Measurements from ENCODE around the gene TOLLIP. TPM values are rescaled to one million over a fixed set of nuclear protein-coding genes. Genes with fewer than 3 reads are reported as not detected.

TOLLIP gene
- total RNA-seq, 1 donor from 2014 or later: 67.5 TPM

DNA sequence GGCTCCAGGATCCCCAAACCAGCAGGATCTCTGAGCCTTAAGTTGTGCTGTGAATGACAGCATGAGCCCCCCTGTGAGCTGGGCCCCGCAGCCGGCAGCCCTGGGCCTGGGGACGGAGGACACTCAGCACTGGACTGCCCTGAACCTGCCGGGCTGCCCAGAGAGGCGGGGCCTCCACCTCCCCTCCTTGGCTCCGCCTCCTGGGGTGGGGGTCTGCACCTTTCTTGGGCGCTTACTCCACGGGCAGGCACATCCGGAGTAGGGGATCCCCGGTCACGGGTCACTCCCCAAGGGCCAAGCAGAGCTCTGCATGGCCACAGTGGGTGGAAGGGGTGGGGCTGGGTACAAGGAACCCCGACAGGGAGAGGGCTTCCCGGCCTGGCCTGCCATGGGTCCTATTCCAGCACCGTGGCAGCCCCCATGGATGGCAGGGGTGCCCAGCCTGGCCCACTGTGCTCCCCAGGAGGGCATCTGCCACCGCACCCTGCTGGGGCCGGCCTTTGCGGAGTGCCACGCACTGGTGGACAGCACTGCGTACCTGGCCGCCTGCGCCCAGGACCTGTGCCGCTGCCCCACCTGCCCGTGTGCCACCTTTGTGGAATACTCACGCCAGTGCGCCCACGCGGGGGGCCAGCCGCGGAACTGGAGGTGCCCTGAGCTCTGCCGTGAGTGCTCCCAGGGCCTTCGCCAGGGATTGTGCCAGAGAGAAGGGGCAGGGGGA, 81.2 kb downstream of the TOLLIP start:
- Mint-ChIP-seq H3K27ac (ENCODE audit: unreplicated experiment) (no peak overlapping the region), H3K27me3 (ENCODE audit: unreplicated experiment) (no peaks in the 10 kb centered on the region), H3K9me3 (ENCODE audit: unreplicated experiment) (no peaks in the 10 kb centered on the region), H3K36me3 (ENCODE audit: unreplicated experiment) (no peaks in the 10 kb centered on the region), H3K4me3 (ENCODE audit: unreplicated experiment) (no peak overlapping the region), H3K4me1 (ENCODE audit: low read depth, unreplicated experiment) (no peaks in the 10 kb centered on the region)
- DNase-seq: peak; percentile 20
- TF ChIP-seq, protein P1, sequence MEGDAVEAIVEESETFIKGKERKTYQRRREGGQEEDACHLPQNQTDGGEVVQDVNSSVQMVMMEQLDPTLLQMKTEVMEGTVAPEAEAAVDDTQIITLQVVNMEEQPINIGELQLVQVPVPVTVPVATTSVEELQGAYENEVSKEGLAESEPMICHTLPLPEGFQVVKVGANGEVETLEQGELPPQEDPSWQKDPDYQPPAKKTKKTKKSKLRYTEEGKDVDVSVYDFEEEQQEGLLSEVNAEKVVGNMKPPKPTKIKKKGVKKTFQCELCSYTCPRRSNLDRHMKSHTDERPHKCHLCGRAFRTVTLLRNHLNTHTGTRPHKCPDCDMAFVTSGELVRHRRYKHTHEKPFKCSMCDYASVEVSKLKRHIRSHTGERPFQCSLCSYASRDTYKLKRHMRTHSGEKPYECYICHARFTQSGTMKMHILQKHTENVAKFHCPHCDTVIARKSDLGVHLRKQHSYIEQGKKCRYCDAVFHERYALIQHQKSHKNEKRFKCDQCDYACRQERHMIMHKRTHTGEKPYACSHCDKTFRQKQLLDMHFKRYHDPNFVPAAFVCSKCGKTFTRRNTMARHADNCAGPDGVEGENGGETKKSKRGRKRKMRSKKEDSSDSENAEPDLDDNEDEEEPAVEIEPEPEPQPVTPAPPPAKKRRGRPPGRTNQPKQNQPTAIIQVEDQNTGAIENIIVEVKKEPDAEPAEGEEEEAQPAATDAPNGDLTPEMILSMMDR (IDR thresholded peaks at IDR 0.05; ENCODE audit: partially characterized antibody, unreplicated experiment): no peak

DNA sequence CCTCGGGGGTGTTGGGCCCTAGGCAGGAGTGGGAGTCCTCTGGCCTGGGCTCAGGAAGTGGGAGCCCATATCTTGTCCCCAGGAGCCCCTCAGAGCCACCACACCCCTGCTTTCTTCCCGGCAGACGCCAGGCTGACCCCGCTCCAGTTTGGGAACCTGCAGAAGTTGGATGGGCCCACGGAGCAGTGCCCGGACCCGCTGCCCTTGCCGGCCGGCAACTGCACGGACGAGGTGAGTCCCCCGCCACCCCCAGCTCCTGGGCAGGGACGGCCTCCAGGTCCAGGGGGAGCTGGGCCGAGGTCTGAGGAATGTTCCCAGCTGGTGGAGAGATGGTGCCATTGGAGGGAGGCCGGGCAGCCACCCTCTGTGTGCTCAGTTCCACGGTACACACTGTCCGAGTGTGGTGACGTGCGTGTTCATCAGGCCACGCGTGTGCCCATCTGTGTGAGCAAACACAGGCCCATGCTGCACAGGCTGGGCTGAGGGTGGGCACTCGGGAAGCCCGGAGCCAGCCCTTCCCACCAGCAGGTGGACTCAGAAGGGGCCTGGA, 81.8 kb downstream of the TOLLIP start:
- TF ChIP-seq, protein P1 (IDR thresholded peaks at IDR 0.05; ENCODE audit: partially characterized antibody, unreplicated experiment): no peak
- H3K9me3 Mint-ChIP-seq (ENCODE audit: unreplicated experiment): no peaks in the 10 kb centered on the region
- no peaks in the 10 kb centered on the region for H3K27me3 Mint-ChIP-seq (ENCODE audit: unreplicated experiment)
- H3K4me3 Mint-ChIP-seq (ENCODE audit: unreplicated experiment): no peak overlapping the region
- no peak overlapping the region for H3K27ac Mint-ChIP-seq (ENCODE audit: unreplicated experiment)
- no peaks in the 10 kb centered on the region for H3K4me1 Mint-ChIP-seq (ENCODE audit: low read depth, unreplicated experiment)
- peak; percentile 8 for DNase-seq
- no peaks in the 10 kb centered on the region for H3K36me3 Mint-ChIP-seq (ENCODE audit: unreplicated experiment)

DNA sequence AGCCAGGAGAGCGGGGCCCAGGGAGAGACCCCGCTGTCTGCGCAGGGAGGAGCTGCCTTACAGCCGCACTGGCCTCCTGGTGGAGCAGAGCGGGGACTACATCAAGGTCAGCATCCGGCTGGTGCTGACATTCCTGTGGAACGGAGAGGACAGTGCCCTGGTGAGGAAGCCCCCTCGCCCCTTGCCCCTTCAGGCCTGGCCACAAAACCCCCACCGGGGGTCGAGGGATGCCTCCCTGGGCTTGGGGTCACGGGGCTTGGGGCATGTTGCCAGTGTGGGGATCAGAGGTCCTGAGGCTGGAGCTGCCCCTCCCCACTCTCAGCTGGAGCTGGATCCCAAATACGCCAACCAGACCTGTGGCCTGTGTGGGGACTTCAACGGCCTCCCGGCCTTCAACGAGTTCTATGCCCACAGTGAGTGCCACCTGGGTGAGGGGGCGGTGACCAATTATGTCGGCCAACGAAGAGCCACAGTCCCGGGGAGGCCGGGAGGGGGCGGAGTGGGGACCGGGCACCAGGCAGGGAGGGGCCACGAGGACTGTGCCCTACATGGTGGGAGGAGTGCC, 82.4 kb downstream of the TOLLIP start:
- Mint-ChIP-seq H3K27ac (ENCODE audit: unreplicated experiment) (no peak overlapping the region), H3K9me3 (ENCODE audit: unreplicated experiment) (no peaks in the 10 kb centered on the region), H3K4me3 (ENCODE audit: unreplicated experiment) (no peak overlapping the region), H3K27me3 (ENCODE audit: unreplicated experiment) (no peaks in the 10 kb centered on the region), H3K4me1 (ENCODE audit: low read depth, unreplicated experiment) (no peaks in the 10 kb centered on the region), H3K36me3 (ENCODE audit: unreplicated experiment) (no peaks in the 10 kb centered on the region)
- peak; percentile 66 for DNase-seq
- TF ChIP-seq, protein P1 (IDR thresholded peaks at IDR 0.05; ENCODE audit: partially characterized antibody, unreplicated experiment): peak; percentile 68

DNA sequence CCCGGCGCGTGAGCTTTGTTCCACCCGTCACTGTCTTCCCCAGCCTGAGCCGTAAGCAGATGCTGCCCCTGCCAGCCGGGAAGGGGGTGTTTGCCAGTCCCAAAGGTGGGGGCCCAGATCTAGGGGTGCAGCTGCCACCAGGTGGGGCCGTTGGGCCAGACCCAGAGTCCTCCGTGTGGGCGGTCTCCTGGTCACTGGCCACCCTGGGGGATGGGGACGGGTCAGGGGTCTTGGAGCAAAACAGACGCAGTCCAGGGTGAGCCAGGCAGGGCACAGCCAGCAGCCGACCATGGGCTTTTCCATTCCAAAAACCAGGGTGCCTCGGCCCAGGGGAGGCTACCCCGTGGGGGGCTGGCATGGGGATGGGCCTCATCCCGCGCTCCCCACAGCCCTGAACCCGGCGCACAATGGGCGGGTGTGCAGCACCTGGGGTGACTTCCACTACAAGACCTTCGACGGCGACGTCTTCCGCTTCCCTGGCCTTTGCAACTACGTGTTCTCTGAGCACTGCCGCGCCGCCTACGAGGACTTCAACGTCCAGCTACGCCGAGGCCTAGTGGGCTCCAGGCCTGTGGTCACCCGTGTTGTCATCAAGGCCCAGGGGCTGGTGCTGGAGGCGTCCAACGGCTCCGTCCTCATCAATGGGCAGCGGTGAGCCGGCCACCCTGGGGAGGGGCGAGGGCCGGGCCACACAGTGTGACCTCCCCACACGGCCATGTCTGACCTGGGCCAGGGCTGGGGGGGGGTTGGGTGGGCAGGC, 83.0 kb downstream of the TOLLIP start:
- no peak overlapping the region for H3K4me3 Mint-ChIP-seq (ENCODE audit: unreplicated experiment)
- H3K36me3 Mint-ChIP-seq (ENCODE audit: unreplicated experiment): no peaks in the 10 kb centered on the region
- TF ChIP-seq, protein P1 (IDR thresholded peaks at IDR 0.05; ENCODE audit: partially characterized antibody, unreplicated experiment): no peak
- H3K9me3 Mint-ChIP-seq (ENCODE audit: unreplicated experiment): peaks cover 1% of the 10 kb centered on the region
- peaks cover 2% of the 10 kb centered on the region for H3K27me3 Mint-ChIP-seq (ENCODE audit: unreplicated experiment)
- peak; percentile 24 for DNase-seq
- H3K27ac Mint-ChIP-seq (ENCODE audit: unreplicated experiment): no peak overlapping the region
- peaks cover 1% of the 10 kb centered on the region for H3K4me1 Mint-ChIP-seq (ENCODE audit: low read depth, unreplicated experiment)
